CD4-positive, alpha-beta T cell (primary cell): ENCODE measurements around the gene MICAL3. TPM values are rescaled to one million over a fixed set of nuclear protein-coding genes. Genes with fewer than 3 reads are reported as not detected.

Source experiments
- ATAC-seq: fragments of 200-7000 bp; cut with Tn5 transposase; one replicate; pipeline ENCODE4 v1.10.0; 2022; ENCODE audit warnings: mild to moderate bottlenecking; ENCODE audit not compliant: poor library complexity
- CTCF ChIA-PET: fragments of 350-600 bp; sonication (Branson Sonifier 250); formaldehyde crosslinking; loops from one replicate; lab custom pipeline; 2021; ENCODE audit warnings: antibody characterized with exemption, inconsistent platforms; lab: Charles Lee
- POLR2A ChIA-PET: fragments of 350-600 bp; sonication (Branson Sonifier 250); formaldehyde crosslinking; loops from one replicate; lab custom pipeline; 2021; ENCODE audit warnings: antibody characterized with exemption, inconsistent platforms; lab: Charles Lee
- DNase-seq, 14 experiments: peaks; one replicate each; pipeline ENCODE4 v3.0.0-alpha.2; 2013 to 2020; ENCODE audit warnings: mixed read lengths in 2 of 14
- H3K27ac ChIP-seq, 2 donors: one replicate each; pipeline versions ENCODE4 v1.5.1 to v1.7.0; 2013; ENCODE audit warnings: low read length in 2 of 2, low read depth in 1 of 2, mild to moderate bottlenecking in 1 of 2
- H3K27me3 ChIP-seq, 2 experiments: 1 replicate in 1 of 2; 2 replicates in 1 of 2; pipeline versions ENCODE4 v1.6.1 to v1.7.0; 2013; ENCODE audit warnings: low read length in 2 of 2, control low read depth in 1 of 2, mild to moderate bottlenecking in 1 of 2, moderate library complexity in 1 of 2; ENCODE audit not compliant: insufficient read depth in 2 of 2, control insufficient read depth in 1 of 2
- H3K36me3 ChIP-seq: one replicate; pipeline ENCODE4 v1.6.1; 2013; ENCODE audit warnings: low read length, control low read depth; ENCODE audit not compliant: insufficient read depth
- H3K4me1 ChIP-seq: one replicate; pipeline ENCODE4 v1.6.1; 2013; ENCODE audit warnings: low read length, control low read depth; ENCODE audit not compliant: insufficient read depth
- H3K4me3 ChIP-seq: one replicate; pipeline ENCODE4 v1.5.1; 2013; ENCODE audit warnings: mild to moderate bottlenecking, low read length, moderate library complexity
- H3K9me3 ChIP-seq, 2 experiments: 1 replicate in 1 of 2; 2 replicates in 1 of 2; pipeline versions ENCODE4 v1.6.1 to v1.7.0; 2013; ENCODE audit warnings: low read length in 2 of 2, mild to moderate bottlenecking in 2 of 2, control low read depth in 1 of 2, moderate library complexity in 1 of 2; ENCODE audit not compliant: control insufficient read depth in 1 of 2, insufficient read depth in 1 of 2
- H3K27ac Mint-ChIP-seq: one replicate; pipeline ENCODE4 v1.8.0; 2020; ENCODE audit warnings: mixed read lengths
- H3K27me3 Mint-ChIP-seq: one replicate; pipeline ENCODE4 v1.8.0; 2021; ENCODE audit warnings: mixed read lengths
- H3K36me3 Mint-ChIP-seq: one replicate; pipeline ENCODE4 v1.8.0; 2021; ENCODE audit warnings: low read depth, mixed read lengths
- H3K4me1 Mint-ChIP-seq: one replicate; pipeline ENCODE4 v1.8.0; 2021; ENCODE audit warnings: low read depth, mixed read lengths
- H3K4me3 Mint-ChIP-seq: one replicate; pipeline ENCODE4 v1.8.0; 2020; ENCODE audit warnings: mild to moderate bottlenecking, mixed read lengths
- H3K9me3 Mint-ChIP-seq: one replicate; pipeline ENCODE4 v1.8.0; 2020; ENCODE audit warnings: mixed read lengths
- intact Hi-C, 2 experiments: fragments of 100-400 bp; cut with DNase I in 1 of 2; cut with micrococcal nuclease in 1 of 2; formaldehyde crosslinking; loops; one replicate each; pipeline versions ENCODE4 v1.15.1 to v1.9.0; 2023 to 2025; cut with DNase I, micrococcal nuclease
- total RNA-seq, 174 experiments: library from RNA in 2 of 174; stranded (reverse) in 2 of 174; gene quantifications; one replicate each; pipeline ENCODE4 v1.2.3 and lab custom pipeline; 2021 to 2026
- TF ChIP-seq, protein P1 (sequence below): fragments of 200-600 bp; IDR thresholded peaks from one replicate; pipeline ENCODE4 v1.8.0; 2022; ENCODE audit warnings: antibody characterized with exemption, mild to moderate bottlenecking

Gene MICAL3
- total RNA-seq, 2 experiments from 2014 or later, result 9.4 to 9.9 TPM

DNA sequence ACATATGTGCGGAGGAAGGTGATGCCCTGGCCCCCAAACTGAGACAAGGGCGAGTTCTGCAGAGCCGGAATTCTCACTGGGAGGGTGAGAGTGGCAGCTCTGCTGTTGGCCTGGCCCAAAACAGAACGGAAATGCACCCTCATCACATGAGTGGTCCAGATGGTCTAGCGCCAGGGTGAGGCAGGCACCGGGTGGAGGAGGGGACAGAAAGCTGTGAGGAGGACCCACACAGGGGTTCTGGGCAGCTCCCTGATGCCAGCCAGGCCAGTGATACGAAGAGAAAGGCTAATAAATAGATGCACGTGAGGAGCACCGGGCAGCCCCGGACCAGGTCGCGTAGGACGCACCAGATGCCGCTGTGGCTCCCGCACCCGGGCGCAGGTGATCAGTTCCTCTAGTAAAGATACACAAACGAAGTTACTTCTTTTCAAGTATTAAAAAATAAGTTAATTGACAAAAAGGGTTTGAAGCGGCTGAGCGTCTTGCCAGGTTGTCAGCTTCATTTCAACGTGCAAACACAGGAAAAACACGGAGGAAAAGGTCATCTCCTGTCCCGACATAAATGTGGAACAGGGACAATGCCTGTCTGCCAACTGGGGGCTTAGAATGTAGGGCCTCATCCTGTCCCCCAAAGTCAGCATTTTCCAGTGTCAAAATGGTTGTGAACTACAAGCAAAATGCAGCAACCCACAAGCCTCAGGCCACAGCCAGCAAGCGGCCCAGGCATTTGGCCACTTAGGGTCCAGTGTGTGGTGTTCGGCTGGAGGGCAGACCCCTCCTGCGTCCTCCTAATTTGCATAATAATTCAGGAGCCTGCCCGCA is 234.8 kb downstream of the MICAL3 start:
- TF ChIP-seq, protein P1, sequence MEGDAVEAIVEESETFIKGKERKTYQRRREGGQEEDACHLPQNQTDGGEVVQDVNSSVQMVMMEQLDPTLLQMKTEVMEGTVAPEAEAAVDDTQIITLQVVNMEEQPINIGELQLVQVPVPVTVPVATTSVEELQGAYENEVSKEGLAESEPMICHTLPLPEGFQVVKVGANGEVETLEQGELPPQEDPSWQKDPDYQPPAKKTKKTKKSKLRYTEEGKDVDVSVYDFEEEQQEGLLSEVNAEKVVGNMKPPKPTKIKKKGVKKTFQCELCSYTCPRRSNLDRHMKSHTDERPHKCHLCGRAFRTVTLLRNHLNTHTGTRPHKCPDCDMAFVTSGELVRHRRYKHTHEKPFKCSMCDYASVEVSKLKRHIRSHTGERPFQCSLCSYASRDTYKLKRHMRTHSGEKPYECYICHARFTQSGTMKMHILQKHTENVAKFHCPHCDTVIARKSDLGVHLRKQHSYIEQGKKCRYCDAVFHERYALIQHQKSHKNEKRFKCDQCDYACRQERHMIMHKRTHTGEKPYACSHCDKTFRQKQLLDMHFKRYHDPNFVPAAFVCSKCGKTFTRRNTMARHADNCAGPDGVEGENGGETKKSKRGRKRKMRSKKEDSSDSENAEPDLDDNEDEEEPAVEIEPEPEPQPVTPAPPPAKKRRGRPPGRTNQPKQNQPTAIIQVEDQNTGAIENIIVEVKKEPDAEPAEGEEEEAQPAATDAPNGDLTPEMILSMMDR, result no peak
- H3K4me1 Mint-ChIP-seq, result no peaks in the 10 kb centered on the region
- Histone ChIP-seq H3K9me3 (no peaks in the 10 kb centered on the region), H3K36me3 (no peaks in the 10 kb centered on the region), H3K4me1 (peaks cover 20% of the 10 kb centered on the region), H3K27ac (no peak overlapping the region), H3K27me3 (no peaks in the 10 kb centered on the region), H3K4me3 (no peak overlapping the region)
- intact Hi-C loops, result loop anchor here in 1 of 2 experiments (10.0 kb wide), 1 partner anchor 155 kb away; the partner anchor contains the start of gene BCL2L13
- no peak overlapping the region for H3K27ac Mint-ChIP-seq
- H3K36me3 Mint-ChIP-seq, result no peaks in the 10 kb centered on the region
- no peak overlapping the region for H3K4me3 Mint-ChIP-seq
- ChIA-PET POLR2A (no interaction called here), CTCF (no interaction called here)
- DNase-seq (no peak), ATAC-seq (no peak)
- H3K27me3 Mint-ChIP-seq, result no peaks in the 10 kb centered on the region
- H3K9me3 Mint-ChIP-seq, result no peaks in the 10 kb centered on the region

- TF ChIP-seq, protein P1, result no peak
- Mint-ChIP-seq H3K27ac (no peak overlapping the region), H3K9me3 (no peaks in the 10 kb centered on the region), H3K4me1 (no peaks in the 10 kb centered on the region), H3K4me3 (no peak overlapping the region), H3K27me3 (no peaks in the 10 kb centered on the region), H3K36me3 (no peaks in the 10 kb centered on the region)
- ATAC-seq (no peak), DNase-seq (no peak)
- no peak overlapping the region for H3K4me3 ChIP-seq
- ChIA-PET CTCF (interaction anchor here (0.7 to 4.9 kb wide), 2 partner anchors 21 to 46 kb away, joined by 3 to 45 read pairs; no protein-coding TSS in a partner anchor), POLR2A (no interaction called here)
- no peak overlapping the region for H3K27ac ChIP-seq
- H3K4me1 ChIP-seq, result peaks cover 20% of the 10 kb centered on the region
- intact Hi-C loops, result loop anchor here in 1 of 2 experiments (10.0 kb wide), 1 partner anchor 154 kb away; the partner anchor contains the start of gene BCL2L13
- no peaks in the 10 kb centered on the region for H3K27me3 ChIP-seq
- H3K9me3 ChIP-seq, result no peaks in the 10 kb centered on the region
- no peaks in the 10 kb centered on the region for H3K36me3 ChIP-seq
These were observed 235.6 kb downstream of the MICAL3 start for GRCh38 chr22:17788528-17789378.

GRCh38 chr22:17787716-17788330 is 236.5 kb downstream of the MICAL3 start:
- ATAC-seq (no peak), DNase-seq (peak in 3 of 14 experiments; percentile 24 to 57 (median 39))
- no peaks in the 10 kb centered on the region for H3K9me3 ChIP-seq
- H3K27ac ChIP-seq, result no peak overlapping the region
- H3K27me3 ChIP-seq, result no peaks in the 10 kb centered on the region
- no peak overlapping the region for H3K4me3 ChIP-seq
- Mint-ChIP-seq H3K4me3 (no peak overlapping the region), H3K27me3 (no peaks in the 10 kb centered on the region), H3K4me1 (no peaks in the 10 kb centered on the region), H3K27ac (peak overlapping the region; percentile 30), H3K9me3 (no peaks in the 10 kb centered on the region), H3K36me3 (no peaks in the 10 kb centered on the region)
- intact Hi-C loops, result loop anchor here in 1 of 2 experiments (10.0 kb wide), 1 partner anchor 153 kb away; the partner anchor contains the start of gene BCL2L13
- ChIA-PET POLR2A (no interaction called here), CTCF (interaction anchor here (1.6 to 4.9 kb wide), 3 partner anchors 20 to 45 kb away, joined by 3 to 45 read pairs (median 20); no protein-coding TSS in a partner anchor)
- TF ChIP-seq, protein P1, result no peak
- peaks cover 20% of the 10 kb centered on the region for H3K4me1 ChIP-seq
- H3K36me3 ChIP-seq, result no peaks in the 10 kb centered on the region
